ENCODE data around the gene CENPX.
A peak's percentile ranks its signal among the peaks of the same experiment; 100 is the strongest.

The CENPX gene

GRCh38 chr17:82006468-82007227 is 16.0 kb downstream of the CENPX start:
- Histone ChIP-seq H3K4me3 (no peak overlapping the region), H3K27me3 (peaks cover 0 to 43% (median 15%) of the 10 kb centered on the region in 11 experiments; a peak in 17 of 22 replicates), H3K27ac (no peak overlapping the region), H4K20me1 (peaks cover 50 to 90% (median 68%) of the 10 kb centered on the region in 11 experiments; a peak in 21 of 22 replicates), H3K4me2 (peak overlapping the region in 9 of 11 experiments; percentile 15 to 93 (median 71); a peak in 15 of 22 replicates), H3K9me3 (replicated peaks in 1 of 11) (no peaks in the 10 kb centered on the region), H3K36me3 (no peaks in the 10 kb centered on the region; a peak in 1 of 22 replicates), H3K9ac (no peak overlapping the region; a peak in 1 of 22 replicates), H3K4me1 (peaks cover 28 to 88% (median 63%) of the 10 kb centered on the region in 10 experiments)
- TF ChIP-seq Cebpa-rat (IDR thresholded peaks at IDR 0.05): no peak

- H3K36me3 ChIP-seq: no peaks in the 10 kb centered on the region
- no peaks in the 10 kb centered on the region for H3K9me3 ChIP-seq (replicated peaks in 1 of 11)
- peaks cover 37 to 89% (median 67%) of the 10 kb centered on the region in 10 experiments for H3K4me1 ChIP-seq
- no peak overlapping the region for H3K4me3 ChIP-seq
- H3K4me2 ChIP-seq: peak overlapping the region in 10 of 11 experiments; percentile 26 to 99 (median 86); a peak in 17 of 22 replicates
- H4K20me1 ChIP-seq: peaks cover 58 to 92% (median 74%) of the 10 kb centered on the region in 11 experiments; a peak in 21 of 22 replicates
- H3K9ac ChIP-seq: no peak overlapping the region
- no peak for TF ChIP-seq Cebpa-rat (IDR thresholded peaks at IDR 0.05)
- H3K27ac ChIP-seq: no peak overlapping the region
- peaks cover 0 to 48% (median 11%) of the 10 kb centered on the region in 11 experiments; a peak in 14 of 22 replicates for H3K27me3 ChIP-seq
Observed at GRCh38 chr17:82005701-82006348, 16.9 kb downstream of the CENPX start.

- Histone ChIP-seq H3K4me2 (peak overlapping the region; percentile 45 to 99 (median 84)), H4K20me1 (peaks cover 68 to 99% (median 85%) of the 10 kb centered on the region in 11 experiments; a peak in 21 of 22 replicates), H3K4me1 (peaks cover 47 to 95% (median 77%) of the 10 kb centered on the region in 10 experiments), H3K9me3 (replicated peaks in 1 of 11) (no peaks in the 10 kb centered on the region), H3K27me3 (peaks cover 0 to 58% (median 11%) of the 10 kb centered on the region in 11 experiments; a peak in 14 of 22 replicates), H3K4me3 (no peak overlapping the region), H3K27ac (0 out of 22 replicates have a peak overlapping the region, but pooled peaks of 1 of the 11 experiments have one; percentile 55), H3K36me3 (no peaks in the 10 kb centered on the region), H3K9ac (peak overlapping the region in 5 of 11 experiments; percentile 1 to 53 (median 24); a peak in 6 of 22 replicates)
- TF ChIP-seq Cebpa-rat (IDR thresholded peaks at IDR 0.05): no peak
Observed at GRCh38 chr17:82004517-82005455, 17.9 kb downstream of the CENPX start.

GRCh38 chr17:82003411-82004381 is 19.0 kb downstream of the CENPX start:
- H3K36me3 ChIP-seq: peaks cover 0 to 3% (median 0%) of the 10 kb centered on the region in 11 experiments; a peak in 1 of 22 replicates
- H3K27me3 ChIP-seq: peaks cover 0 to 64% (median 11%) of the 10 kb centered on the region in 11 experiments; a peak in 14 of 22 replicates
- H4K20me1 ChIP-seq: peaks cover 71 to 100% (median 91%) of the 10 kb centered on the region in 11 experiments; a peak in 21 of 22 replicates
- H3K4me2 ChIP-seq: peak overlapping the region; percentile 45 to 99 (median 84)
- no peaks in the 10 kb centered on the region for H3K9me3 ChIP-seq (replicated peaks in 1 of 11)
- no peak overlapping the region; a peak in 1 of 20 replicates for H3K4me3 ChIP-seq
- peak overlapping the region in 4 of 11 experiments; percentile 22 to 55 (median 30); a peak in 6 of 22 replicates for H3K27ac ChIP-seq
- H3K9ac ChIP-seq: peak overlapping the region in 7 of 11 experiments; percentile 1 to 53 (median 24); a peak in 9 of 22 replicates
- TF ChIP-seq Cebpa-rat (IDR thresholded peaks at IDR 0.05): no peak
- peaks cover 47 to 96% (median 87%) of the 10 kb centered on the region in 10 experiments for H3K4me1 ChIP-seq

- Histone ChIP-seq H3K27ac (no peak overlapping the region), H3K4me1 (peaks cover 47 to 86% (median 80%) of the 10 kb centered on the region in 10 experiments), H3K4me3 (peak overlapping the region in 1 of 10 experiments; percentile 35; a peak in 4 of 20 replicates), H3K9me3 (replicated peaks in 1 of 11) (no peaks in the 10 kb centered on the region), H3K9ac (peak overlapping the region in 7 of 11 experiments; percentile 22 to 74 (median 41); a peak in 4 of 22 replicates), H4K20me1 (peaks cover 59 to 87% (median 76%) of the 10 kb centered on the region in 11 experiments; a peak in 21 of 22 replicates), H3K27me3 (peaks cover 0 to 50% (median 0%) of the 10 kb centered on the region in 11 experiments; a peak in 12 of 22 replicates), H3K36me3 (peaks cover 0 to 11% (median 4%) of the 10 kb centered on the region in 11 experiments; a peak in 10 of 22 replicates), H3K4me2 (peak overlapping the region; percentile 62 to 99 (median 84))
- TF ChIP-seq Cebpa-rat (IDR thresholded peaks at IDR 0.05): no peak
Observed at GRCh38 chr17:82001571-82002056, 21.1 kb downstream of the CENPX start.

GRCh38 chr17:82000803-82001570 is 21.7 kb downstream of the CENPX start:
- Histone ChIP-seq H3K9me3 (replicated peaks in 1 of 11) (no peaks in the 10 kb centered on the region), H3K9ac (peak overlapping the region in 9 of 11 experiments; percentile 22 to 74 (median 41); a peak in 15 of 22 replicates)

More at GRCh38 chr17:82000803-82001570, 21.7 kb downstream of the CENPX start:
- H3K27ac ChIP-seq: no peak overlapping the region
- peak overlapping the region in 4 of 10 experiments; percentile 4 to 44 (median 30); a peak in 7 of 20 replicates for H3K4me3 ChIP-seq
- peaks cover 0 to 15% (median 4%) of the 10 kb centered on the region in 11 experiments; a peak in 10 of 22 replicates for H3K36me3 ChIP-seq
- H3K4me2 ChIP-seq: peak overlapping the region; percentile 62 to 99 (median 84)
- peaks cover 0 to 46% (median 0%) of the 10 kb centered on the region in 11 experiments; a peak in 12 of 22 replicates for H3K27me3 ChIP-seq
- peaks cover 55 to 86% (median 70%) of the 10 kb centered on the region in 11 experiments; a peak in 21 of 22 replicates for H4K20me1 ChIP-seq
- H3K4me1 ChIP-seq: peaks cover 47 to 81% (median 79%) of the 10 kb centered on the region in 10 experiments
- TF ChIP-seq Cebpa-rat (IDR thresholded peaks at IDR 0.05): no peak
